IMR-90 (cell line): ENCODE measurements around the gene INPP5A. TPM values are rescaled to one million over a fixed set of nuclear protein-coding genes. Genes with fewer than 3 reads are reported as not detected.

ENCODE experiments used
- ATAC-seq: fragments of 200-7000 bp; cut with Tn5 transposase; 2 replicates; pipeline ENCODE4 v1.9.1; 2020; ENCODE audit warnings: low read depth, mild to moderate bottlenecking, moderate library complexity
- BruUV-seq: library from RNA; stranded (reverse); fragments of 400-500 nt; replicated peaks from 2 replicates; lab custom pipeline; 2021; lab: Mats Ljungman, UMichigan
- CTCF ChIA-PET: fragments of 300-600 bp; formaldehyde crosslinking; extraction: SDS; loops from one replicate; lab custom pipeline; 2021; ENCODE audit warnings: antibody characterized with exemption; lab: Yijun Ruan, JAX
- POLR2A ChIA-PET: fragments of 300-600 bp; sonication (Branson Sonifier 250); formaldehyde crosslinking; loops from one replicate; lab custom pipeline; 2022; ENCODE audit warnings: antibody characterized with exemption; ENCODE audit not compliant: unreplicated experiment; lab: Charles Lee
- DNase-seq: peaks from one replicate; pipeline ENCODE4 v3.0.0; 2013
- H2AFZ ChIP-seq: replicated peaks from 2 replicates; pipeline ENCODE3; 2013; ENCODE audit warnings: low read length, mild to moderate bottlenecking; ENCODE audit not compliant: poor library complexity
- H2AK5ac ChIP-seq: 2 replicates; pipeline ENCODE4 v1.6.1; 2013; ENCODE audit warnings: low read depth, low read length, inconsistent platforms
- H2AK9ac ChIP-seq: replicated peaks from 2 replicates; pipeline ENCODE3; 2013; ENCODE audit warnings: mild to moderate bottlenecking, low read depth, low read length, moderate library complexity; ENCODE audit not compliant: poor library complexity
- H2BK120ac ChIP-seq: 2 replicates; pipeline ENCODE4 v1.6.1; 2013; ENCODE audit warnings: low read depth, low read length, inconsistent platforms
- H2BK15ac ChIP-seq: 3 replicates; pipeline ENCODE4 v1.6.1; 2013; ENCODE audit warnings: low read depth, low read length, inconsistent platforms
- H2BK20ac ChIP-seq: 2 replicates; pipeline ENCODE4 v1.6.1; 2013; ENCODE audit warnings: low read depth, mild to moderate bottlenecking, inconsistent platforms, low read length, moderate library complexity
- H2BK5ac ChIP-seq: 2 replicates; pipeline ENCODE4 v1.6.1; 2013; ENCODE audit warnings: mild to moderate bottlenecking, low read depth, low read length, inconsistent platforms; ENCODE audit not compliant: poor library complexity, severe bottlenecking
- H3K14ac ChIP-seq: replicated peaks from 2 replicates; pipeline ENCODE4 v1.6.1; 2013; ENCODE audit warnings: low read depth, low read length, inconsistent platforms
- H3K18ac ChIP-seq: 2 replicates; pipeline ENCODE4 v1.6.1; 2013; ENCODE audit warnings: low read depth, low read length, control low read depth
- H3K23ac ChIP-seq: 2 replicates; pipeline ENCODE4 v1.6.1; 2013; ENCODE audit warnings: low read depth, low read length, inconsistent platforms
- H3K27ac ChIP-seq: 2 replicates; pipeline ENCODE4 v1.5.1; 2013; ENCODE audit warnings: mild to moderate bottlenecking, control low read depth, low read length; ENCODE audit not compliant: insufficient read depth
- H3K27me3 ChIP-seq: 2 replicates; pipeline ENCODE4 v1.6.1; 2013; ENCODE audit warnings: low read length; ENCODE audit not compliant: control insufficient read depth, insufficient read depth
- H3K36me3 ChIP-seq: 2 replicates; pipeline ENCODE4 v1.6.1; 2013; ENCODE audit warnings: low read length, mixed read lengths; ENCODE audit not compliant: control insufficient read depth, insufficient read depth
- H3K4ac ChIP-seq: 2 replicates; pipeline ENCODE4 v1.6.1; 2013; ENCODE audit warnings: low read depth, low read length, inconsistent platforms
- H3K4me1 ChIP-seq: 2 replicates; pipeline ENCODE4 v1.6.1; 2013; ENCODE audit warnings: low read length, mixed read lengths; ENCODE audit not compliant: control insufficient read depth, insufficient read depth
- H3K4me2 ChIP-seq: 2 replicates; pipeline ENCODE4 v1.6.1; 2013; ENCODE audit warnings: low read depth, mild to moderate bottlenecking, control low read depth, low read length, moderate library complexity
- H3K4me3 ChIP-seq: 2 replicates; pipeline ENCODE4 v1.5.1; 2013; ENCODE audit warnings: low read depth, mild to moderate bottlenecking, control low read depth, low read length, moderate library complexity; ENCODE audit not compliant: insufficient read depth
- H3K56ac ChIP-seq: 2 replicates; pipeline ENCODE4 v1.6.1; 2013; ENCODE audit warnings: low read length, inconsistent platforms; ENCODE audit not compliant: insufficient read depth; ENCODE audit errors: extremely low read depth
- H3K79me1 ChIP-seq, 2 experiments: 2 replicates each; pipeline ENCODE4 v1.6.1; 2013; ENCODE audit warnings: low read length in 2 of 2, inconsistent platforms in 1 of 2, low read depth in 1 of 2
- H3K9ac ChIP-seq: 2 replicates; pipeline ENCODE4 v1.6.1; 2013; ENCODE audit warnings: low read depth, low read length, control low read depth
- H3K9me1 ChIP-seq: 2 replicates; pipeline ENCODE4 v1.6.1; 2013; ENCODE audit warnings: low read length, inconsistent platforms; ENCODE audit not compliant: insufficient read depth
- H3K9me3 ChIP-seq: 2 replicates; pipeline ENCODE4 v1.6.1; 2013; ENCODE audit warnings: low read length; ENCODE audit not compliant: control insufficient read depth, insufficient read depth
- H4K20me1 ChIP-seq: 2 replicates; pipeline ENCODE4 v1.6.1; 2013; ENCODE audit warnings: low read length, inconsistent platforms; ENCODE audit not compliant: insufficient read depth
- H4K5ac ChIP-seq: 2 replicates; pipeline ENCODE4 v1.6.1; 2013; ENCODE audit warnings: mild to moderate bottlenecking, low read depth, low read length, control low read depth
- H4K8ac ChIP-seq, 2 experiments: 2 replicates each; pipeline ENCODE4 v1.6.1; 2013; ENCODE audit warnings: low read depth in 2 of 2, low read length in 2 of 2, control low read depth in 1 of 2, inconsistent platforms in 1 of 2
- H4K91ac ChIP-seq: 2 replicates; pipeline ENCODE4 v1.6.1; 2013; ENCODE audit warnings: low read depth, low read length, inconsistent platforms; ENCODE audit not compliant: insufficient read depth
- FOS ChIP-seq: fragments of 150-350 bp; IDR thresholded peaks from 2 replicates; pipeline ENCODE4 v1.6.1; 2016; ENCODE audit warnings: low read depth, low read length
- MAFK ChIP-seq: IDR thresholded peaks from 2 replicates; pipeline ENCODE4 v1.6.1; 2012; ENCODE audit warnings: low read depth, low read length, improper control_type of control experiment
- MAZ ChIP-seq: IDR thresholded peaks from 2 replicates; pipeline ENCODE4 v1.6.1; 2012; ENCODE audit warnings: low read depth, mild to moderate bottlenecking, low read length, improper control_type of control experiment, moderate library complexity, borderline replicate concordance
- MXI1 ChIP-seq: IDR thresholded peaks from 2 replicates; pipeline ENCODE4 v1.6.1; 2012; ENCODE audit warnings: low read depth, mild to moderate bottlenecking, low read length, moderate library complexity, borderline replicate concordance
- NFE2L2 ChIP-seq: fragments of 150-350 bp; IDR thresholded peaks from 2 replicates; pipeline ENCODE4 v1.6.1; 2016; ENCODE audit warnings: low read depth, mild to moderate bottlenecking, low read length
- POLR2A ChIP-seq: IDR thresholded peaks from 2 replicates; pipeline ENCODE4 v1.6.1; 2012; ENCODE audit warnings: mild to moderate bottlenecking, low read depth, low read length
- RCOR1 ChIP-seq: IDR thresholded peaks from 2 replicates; pipeline ENCODE4 v1.6.1; 2012; ENCODE audit warnings: mild to moderate bottlenecking, low read length, improper control_type of control experiment; ENCODE audit not compliant: insufficient replicate concordance
- RFX5 ChIP-seq: IDR thresholded peaks from 2 replicates; pipeline ENCODE4 v1.8.0; 2012; ENCODE audit warnings: low read depth, mild to moderate bottlenecking, low read length, moderate library complexity
- SMC3 ChIP-seq: fragments of 150-350 bp; IDR thresholded peaks from 2 replicates; pipeline ENCODE4 v1.6.1; 2016; ENCODE audit warnings: low read depth, mild to moderate bottlenecking, antibody characterized with exemption, low read length, moderate library complexity
- WGBS, 2 experiments: methylation state at CpG; one replicate each; pipeline versions ENCODE4 v1.1.5 to v1.1.7; 2013; ENCODE audit warnings: missing lambda C conversion rate in 2 of 2; ENCODE audit not compliant: insufficient read length in 1 of 2; ENCODE audit errors: extremely low coverage in 2 of 2; 5-methylcytosine and 5-hydroxymethylcytosine counted together
- dilution Hi-C: fragments of 300-500 bp; cut with HindIII; formaldehyde crosslinking; loops from one replicate; pipeline ENCODE4 v1.14.3; 2018; ENCODE audit warnings: low sequenced_read_pairs; ENCODE audit not compliant: unreplicated experiment
- in situ Hi-C: fragments of 300-500 bp; cut with MboI; formaldehyde crosslinking; loops from 3 replicates; pipeline ENCODE4 v1.14.3; 2019; ENCODE audit warnings: low sequenced_read_pairs, inconsistent platforms, mixed read lengths
- intact Hi-C: fragments of 100-400 bp; cut with micrococcal nuclease; formaldehyde crosslinking; loops from 2 replicates; pipeline ENCODE4 v1.10.0; 2022
- polyA plus RNA-seq, 3 experiments: library from polyadenylated mRNA; depleted of rRNA; stranded (reverse); fragments of >200 nt; gene quantifications; 2 replicates each; pipeline ENCODE4 v1.2.3, GENCODE V29; 2012; ENCODE audit warnings: low replicate concordance in 1 of 3
- total RNA-seq: library from RNA; depleted of rRNA; stranded (reverse); fragments of >200 nt; gene quantifications from 2 replicates; pipeline ENCODE4 v1.2.3, GENCODE V29; 2012
- TF ChIP-seq, protein P1 (sequence below): fragments of 150-350 bp; IDR thresholded peaks from 2 replicates; pipeline ENCODE4 v1.6.1; 2017; ENCODE audit warnings: mild to moderate bottlenecking, antibody characterized with exemption, low read length, low read depth

INPP5A gene
- total and polyA plus RNA-seq, 2 of the 4 experiments (the other 2 are of a cell fraction) = 21.4 to 36.7 TPM

DNA sequence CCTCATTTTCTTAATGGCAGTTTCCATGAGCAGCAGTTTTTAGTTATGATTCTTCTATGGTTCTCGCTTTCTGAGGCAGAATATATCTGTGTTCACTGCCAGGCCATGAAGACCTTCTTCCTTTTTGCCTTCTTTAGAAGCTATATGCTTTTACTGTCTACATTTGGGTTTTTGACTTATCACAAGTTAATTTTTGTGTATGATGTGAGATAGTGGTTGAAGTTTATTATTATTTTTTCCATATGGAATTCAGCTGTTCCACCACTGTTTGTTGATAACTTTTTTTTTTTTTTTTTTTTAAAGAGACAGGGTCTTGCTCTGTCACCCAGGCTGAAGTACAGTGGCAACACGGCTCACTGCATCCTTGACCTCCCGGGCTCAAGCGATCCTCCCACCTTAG lies 44.5 kb downstream of the INPP5A start:
- ATAC-seq = no peak
- peaks cover 2% of the 10 kb centered on the region; the same call in 1 of the 2 replicates for H3K4me1 ChIP-seq
- H2BK15ac ChIP-seq = no peak overlapping the region
- no peak overlapping the region for H3K18ac ChIP-seq
- peaks cover 34 to 56% of the 10 kb centered on the region in 2 experiments for H3K79me1 ChIP-seq
- TF ChIP-seq MXI1 (no peak), FOS (no peak), MAZ (no peak), MAFK (no peak), RCOR1 (no peak), POLR2A (no peak), RFX5 (no peak), NFE2L2 (no peak), SMC3 (no peak)
- TF ChIP-seq, protein P1, sequence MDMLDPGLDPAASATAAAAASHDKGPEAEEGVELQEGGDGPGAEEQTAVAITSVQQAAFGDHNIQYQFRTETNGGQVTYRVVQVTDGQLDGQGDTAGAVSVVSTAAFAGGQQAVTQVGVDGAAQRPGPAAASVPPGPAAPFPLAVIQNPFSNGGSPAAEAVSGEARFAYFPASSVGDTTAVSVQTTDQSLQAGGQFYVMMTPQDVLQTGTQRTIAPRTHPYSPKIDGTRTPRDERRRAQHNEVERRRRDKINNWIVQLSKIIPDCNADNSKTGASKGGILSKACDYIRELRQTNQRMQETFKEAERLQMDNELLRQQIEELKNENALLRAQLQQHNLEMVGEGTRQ = no peak
- H3K27ac ChIP-seq = no peak overlapping the region
- H3K9ac ChIP-seq = no peak overlapping the region
- H3K9me1 ChIP-seq = peaks cover 9% of the 10 kb centered on the region; the same call in 1 of the 2 replicates
- no peak overlapping the region for H3K4me2 ChIP-seq
- H4K91ac ChIP-seq = no peak overlapping the region
- intact Hi-C loops = no loop called here
- H3K56ac ChIP-seq = no peak overlapping the region
- ChIA-PET POLR2A (no interaction called here), CTCF (no interaction called here)
- H2AK9ac ChIP-seq = no peak overlapping the region
- H3K14ac ChIP-seq = no peak overlapping the region
- no peak overlapping the region for H2BK20ac ChIP-seq
- no peak overlapping the region for H2BK120ac ChIP-seq
- H2BK5ac ChIP-seq = no peak overlapping the region
- H3K4ac ChIP-seq = no peak overlapping the region
- no peak for DNase-seq
- no TSS peak for BruUV-seq
- H2AK5ac ChIP-seq = no peak overlapping the region
- no peak overlapping the region for H3K4me3 ChIP-seq
- peaks cover 88% of the 10 kb centered on the region for H4K20me1 ChIP-seq
- dilution Hi-C loops = no loop called here
- H3K27me3 ChIP-seq = no peaks in the 10 kb centered on the region; the same call in 1 of the 2 replicates
- H3K23ac ChIP-seq = no peak overlapping the region
- H2AFZ ChIP-seq = no peak overlapping the region
- no peaks in the 10 kb centered on the region for H3K36me3 ChIP-seq
- WGBS, 2 experiments = no CpG with 5 or more reads among the region's 4 CpGs
- in situ Hi-C loops = no loop called here
- H4K8ac ChIP-seq = no peak overlapping the region
- no peak overlapping the region for H4K5ac ChIP-seq
- no peaks in the 10 kb centered on the region for H3K9me3 ChIP-seq
